ENCODE results near the gene IRS1.

The IRS1 gene

DNA sequence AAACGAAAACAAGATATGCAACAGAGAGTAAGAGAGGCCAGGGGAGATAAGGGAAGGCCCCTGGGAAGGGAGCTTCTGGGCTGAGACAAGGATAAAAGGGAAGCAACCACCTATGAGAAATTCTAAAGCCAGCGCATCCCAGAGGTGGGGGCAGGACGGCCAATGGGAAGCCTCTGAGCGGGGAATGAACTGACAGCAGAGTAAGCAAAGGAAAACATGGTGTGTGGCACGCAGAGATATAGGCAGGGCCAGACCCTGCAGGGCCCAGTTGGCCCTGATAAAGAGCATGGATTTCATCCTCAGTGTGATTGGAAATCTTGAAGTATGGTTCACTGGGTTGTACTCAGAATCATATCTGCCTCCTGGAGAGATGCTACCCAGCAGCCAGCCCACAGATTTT is 78.7 kb downstream of the IRS1 start:
- DNase-seq: no peak

DNA sequence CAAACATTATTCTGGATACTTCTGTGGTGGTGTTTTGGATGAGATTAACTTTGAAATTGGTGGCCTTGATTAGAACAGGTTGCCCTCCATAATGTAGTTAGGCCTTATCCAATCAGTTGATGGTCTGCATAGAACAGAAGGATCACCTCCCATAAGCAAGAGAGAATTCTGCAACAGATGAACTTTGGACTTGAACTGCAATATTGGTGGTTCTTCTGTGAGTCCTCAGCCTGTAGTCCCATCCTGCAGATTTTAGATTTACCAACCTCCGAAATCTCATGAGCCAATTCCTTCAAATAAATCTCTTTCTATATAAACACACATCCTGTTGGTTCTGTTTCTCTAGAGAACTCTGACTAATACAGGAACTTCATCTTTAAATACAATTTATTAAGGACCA is 81.9 kb downstream of the IRS1 start:
- DNase-seq: no peak

DNA sequence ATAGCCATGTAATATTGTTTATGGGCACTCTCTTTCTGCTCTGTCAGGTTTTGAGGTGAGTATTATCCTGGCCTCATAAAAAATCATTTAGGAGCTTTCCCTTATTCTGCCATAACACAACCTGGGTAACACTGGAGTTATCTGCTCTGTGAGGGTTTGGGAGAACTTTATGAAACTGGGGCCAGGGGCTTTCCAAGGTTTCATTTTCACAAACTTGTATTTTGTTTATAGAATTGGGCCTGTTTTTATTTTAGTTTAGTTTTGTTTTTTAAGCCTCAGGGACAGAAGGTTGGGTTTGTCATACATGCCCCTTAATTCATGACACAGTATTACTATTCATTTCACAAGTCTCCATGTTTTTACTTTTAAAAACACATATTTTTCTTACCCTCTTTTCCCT is 83.5 kb downstream of the IRS1 start:
- DNase-seq: no peak

DNA sequence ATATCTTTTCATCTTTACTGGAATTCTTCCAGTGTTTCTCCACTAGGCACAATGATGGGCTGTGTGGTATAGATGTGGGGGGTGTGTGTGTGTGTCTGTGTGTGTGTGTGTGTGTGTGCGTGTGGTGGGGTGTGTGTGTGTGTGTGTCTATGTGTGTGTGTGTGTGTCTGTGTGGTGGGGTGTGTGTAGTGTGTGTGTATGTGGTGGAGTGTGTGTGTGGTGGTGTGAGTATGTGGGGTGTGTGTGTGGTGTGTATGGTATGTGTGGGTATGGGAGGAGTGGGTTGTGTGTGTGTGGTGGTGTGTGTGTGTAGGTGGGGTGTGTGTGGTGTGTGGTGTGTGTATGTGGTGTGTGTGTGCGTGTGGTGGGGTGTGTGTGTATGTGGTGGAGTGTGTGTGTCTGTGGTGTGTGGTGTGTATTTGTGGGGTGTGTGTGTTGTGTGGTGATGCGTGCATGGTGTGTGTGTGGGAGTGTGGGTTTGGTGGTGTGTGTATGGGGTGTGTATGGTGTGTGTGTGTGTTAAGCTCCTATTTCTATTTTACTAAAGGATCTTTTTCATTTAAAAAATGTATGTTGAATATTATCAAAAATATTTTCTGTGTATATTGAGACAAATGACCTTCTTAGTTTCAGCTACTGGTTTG is 84.2 kb downstream of the IRS1 start:
- DNase-seq: no peak

DNA sequence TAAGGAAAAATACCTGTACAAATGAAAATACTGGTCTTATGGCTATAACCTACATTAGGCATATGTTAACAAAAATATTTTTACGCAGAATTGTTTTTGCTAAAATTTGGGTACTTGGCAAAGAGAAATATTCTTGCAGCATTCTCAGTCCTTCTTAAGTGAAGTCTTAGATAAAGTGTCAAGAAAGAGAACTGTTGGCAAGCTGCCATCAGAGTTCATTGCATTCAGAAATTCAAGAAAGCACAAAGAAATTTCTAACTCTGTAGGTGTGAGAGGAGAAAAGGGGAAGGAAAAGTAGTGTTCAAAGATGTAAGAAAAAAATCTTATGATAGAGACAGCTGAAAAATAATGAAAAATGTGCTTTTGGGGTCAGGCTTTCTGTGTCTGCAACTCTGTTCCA is 86.7 kb downstream of the IRS1 start:
- no peak for DNase-seq

DNA sequence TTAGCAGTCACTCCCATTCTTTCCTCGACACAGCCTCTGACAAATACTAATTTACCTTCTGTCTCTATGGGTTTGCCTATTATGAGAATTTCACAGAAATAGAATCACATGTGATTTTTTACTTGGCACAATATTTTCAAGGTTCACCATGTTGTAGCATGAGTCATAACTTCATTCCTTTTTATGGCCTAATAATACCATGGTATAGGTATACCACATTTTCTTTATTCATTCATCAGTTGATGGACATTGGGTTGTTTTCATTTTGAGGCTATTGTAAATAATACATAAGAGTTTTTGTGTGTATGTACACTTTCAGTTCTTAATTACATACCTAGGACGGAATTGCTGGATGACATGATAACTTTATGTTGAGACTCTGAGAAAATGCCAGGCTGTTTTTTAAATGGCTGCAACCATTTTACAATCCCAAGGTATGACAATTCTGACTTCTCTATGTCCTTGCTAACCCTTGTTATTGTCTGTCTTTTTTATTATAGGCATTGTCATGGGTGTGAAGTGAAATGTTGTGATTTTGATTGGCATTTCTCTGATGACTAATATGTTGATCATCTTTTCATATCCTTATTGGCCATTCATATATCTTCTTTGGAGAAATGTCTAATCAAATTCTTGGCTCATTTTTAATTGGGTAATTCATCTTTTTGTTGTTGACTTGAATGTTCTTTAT is 87.9 kb downstream of the IRS1 start:
- no peak for DNase-seq

DNA sequence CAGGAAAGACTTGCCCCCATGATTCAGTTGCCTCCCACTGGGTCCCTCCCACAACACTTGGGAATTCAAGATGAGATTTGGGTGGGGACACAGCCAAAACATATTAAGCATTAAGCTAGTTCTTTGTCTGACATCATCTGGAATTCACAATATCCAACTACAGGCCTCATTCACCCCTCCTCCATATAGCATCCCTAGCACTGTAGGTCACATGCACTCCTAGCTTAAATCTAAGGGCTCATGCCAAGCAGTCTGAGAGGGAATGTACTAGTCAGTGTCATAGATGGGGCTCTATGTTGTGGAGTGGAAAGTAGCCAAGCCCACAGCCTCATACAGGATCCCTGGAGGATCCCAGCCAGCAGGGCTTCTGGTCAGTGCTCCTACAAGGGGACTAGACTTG is 92.1 kb downstream of the IRS1 start:
- no peak for DNase-seq

DNA sequence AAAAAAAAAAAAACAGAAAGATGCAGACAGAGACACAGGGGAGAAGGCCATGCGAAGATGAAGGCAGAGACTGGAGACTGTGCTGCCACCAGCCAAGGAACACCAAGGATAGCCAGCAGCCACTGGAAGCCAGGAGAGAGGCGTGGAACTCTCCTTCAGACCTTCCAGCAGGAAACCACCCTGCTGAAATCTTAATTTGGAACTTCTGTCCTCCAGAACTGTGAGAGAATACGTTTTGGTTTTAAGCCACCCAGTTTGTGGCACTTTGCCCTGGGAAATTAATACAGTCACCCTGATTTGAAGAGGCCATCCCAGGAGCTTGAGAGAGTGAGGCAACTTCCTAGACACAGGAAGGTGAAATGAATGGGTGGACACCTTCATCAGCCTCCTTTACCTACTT is 93.7 kb downstream of the IRS1 start:
- DNase-seq: no peak

DNA sequence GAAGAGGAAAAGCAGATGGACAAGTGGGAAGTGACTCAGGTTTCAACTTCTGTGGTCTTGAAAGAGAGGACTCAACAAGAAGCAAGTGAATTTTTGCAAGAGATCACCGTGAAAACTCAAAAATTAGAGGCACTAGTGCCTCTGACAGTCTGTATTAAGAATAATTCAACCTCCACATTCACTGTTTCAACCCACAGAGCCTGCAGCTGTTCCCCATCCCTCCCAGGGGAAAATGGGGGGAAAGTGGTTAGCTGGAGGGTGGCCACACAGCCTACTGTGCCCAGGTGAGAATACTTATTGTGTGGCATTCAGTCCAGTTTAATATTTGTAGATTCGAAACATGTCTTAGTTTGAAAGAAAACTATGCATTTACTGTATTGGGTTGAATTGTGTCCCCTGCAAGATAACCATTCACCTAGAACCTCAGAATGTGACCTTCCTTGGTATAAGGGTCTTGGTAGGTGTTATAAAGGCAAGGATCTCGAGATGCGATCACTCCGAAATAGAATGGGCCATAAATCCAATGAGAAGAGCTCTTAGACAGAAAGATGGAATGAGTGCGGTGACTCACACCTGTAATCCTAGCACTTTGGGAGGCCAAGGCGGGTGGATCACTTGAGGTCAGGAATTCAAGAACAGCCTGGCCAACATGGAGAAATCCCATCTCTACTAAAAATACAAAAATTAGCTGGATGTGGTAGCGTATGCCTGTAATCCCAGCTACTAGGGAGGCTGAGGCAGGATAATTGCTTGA is 94.3 kb downstream of the IRS1 start:
- no peak for DNase-seq

DNA sequence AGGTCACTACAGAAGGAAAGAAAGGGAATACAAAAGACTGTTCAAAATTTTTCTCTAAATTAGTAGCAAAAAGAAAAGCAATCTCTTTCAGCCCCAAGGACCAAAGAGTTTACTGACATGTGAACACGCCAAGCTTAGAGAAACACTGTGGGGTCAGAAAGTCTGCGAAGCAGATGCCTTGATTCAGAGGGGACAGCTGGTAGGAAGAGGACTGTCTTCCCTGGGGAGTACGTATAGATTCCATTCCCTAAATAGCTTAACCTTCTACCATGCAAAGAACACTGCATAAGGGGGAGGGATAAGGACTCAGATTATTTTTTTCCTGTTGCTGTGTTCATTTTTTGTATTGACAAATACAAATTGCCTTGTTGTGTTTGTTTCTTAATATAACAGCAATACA is 96.1 kb downstream of the IRS1 start:
- DNase-seq: peak; percentile 43

DNA sequence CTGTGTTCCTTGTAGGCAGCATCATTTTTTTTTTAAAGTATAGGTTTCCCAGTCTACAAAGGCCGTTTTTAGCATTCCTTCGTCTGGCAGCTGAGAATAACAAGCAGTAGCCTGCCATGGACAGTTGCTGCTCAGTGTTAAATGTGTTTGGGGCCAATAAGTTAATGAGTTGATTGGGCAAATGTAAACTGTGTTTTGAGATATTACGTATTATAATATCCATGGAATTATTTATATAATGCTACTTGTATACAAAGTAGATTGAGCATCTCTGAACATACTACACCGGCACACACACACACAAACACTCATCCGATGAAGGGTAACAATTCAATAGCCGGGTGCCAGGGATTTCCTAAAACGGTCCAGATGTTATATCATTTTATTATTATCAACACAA is 97.2 kb downstream of the IRS1 start:
- DNase-seq: no peak

DNA sequence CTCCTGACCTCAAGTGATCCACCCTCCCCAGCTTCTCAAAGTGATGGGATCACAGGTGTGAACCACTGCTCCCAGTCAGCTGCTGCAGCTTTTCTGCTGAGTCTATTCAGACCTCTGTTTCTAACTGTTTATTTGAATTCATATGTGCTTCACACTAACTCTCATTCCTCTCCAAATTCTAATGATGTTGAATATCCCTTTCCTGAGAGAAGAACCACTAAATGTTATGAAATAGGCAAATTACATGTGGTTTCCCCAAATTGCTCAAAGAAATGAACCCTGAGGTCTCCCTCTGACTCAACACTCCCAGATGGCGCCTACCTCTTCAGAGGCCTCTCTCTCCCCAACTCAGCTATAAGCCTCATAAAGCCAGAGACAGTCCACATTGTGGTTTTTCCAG is 98.6 kb downstream of the IRS1 start:
- DNase-seq: no peak

DNA sequence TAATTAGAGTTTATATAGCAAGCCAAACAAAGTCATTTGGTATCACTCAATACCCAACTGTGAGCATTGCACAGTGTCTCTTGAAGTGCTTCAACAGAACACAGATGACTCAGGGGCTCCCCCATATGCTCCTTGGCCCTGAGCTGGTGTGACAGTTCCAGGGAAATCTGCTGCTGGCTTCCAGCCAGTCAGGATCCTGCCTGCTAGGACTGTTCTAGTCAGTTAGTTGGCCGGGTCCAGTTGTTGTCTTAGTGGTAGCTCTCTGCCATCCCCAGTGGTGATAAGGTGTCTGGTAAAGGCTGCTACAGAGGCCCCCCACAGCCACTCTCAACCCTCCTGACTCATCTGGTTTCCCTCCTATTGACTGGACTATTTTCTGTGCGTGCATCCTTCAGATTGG is 100.3 kb downstream of the IRS1 start:
- DNase-seq: peak; percentile 96

DNA sequence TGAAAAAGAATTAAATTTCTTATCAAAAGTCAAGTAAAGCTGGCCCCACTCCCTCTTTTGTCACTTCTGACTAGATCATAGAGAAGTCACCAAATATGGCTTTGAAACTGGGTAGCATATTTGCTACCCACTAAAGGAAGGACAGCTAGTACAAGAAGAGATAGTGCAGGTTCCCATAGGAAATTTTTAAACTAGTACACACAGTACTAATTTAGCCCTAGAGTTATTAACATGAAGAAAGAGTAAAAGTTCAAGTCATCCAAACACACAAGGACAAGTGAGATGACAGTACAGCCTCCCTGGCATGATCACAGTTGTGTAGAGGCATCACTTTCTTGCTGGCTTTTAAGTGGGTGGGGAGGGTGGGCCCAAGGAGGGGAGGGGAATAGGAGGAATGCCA is 100.9 kb downstream of the IRS1 start:
- DNase-seq: no peak

DNA sequence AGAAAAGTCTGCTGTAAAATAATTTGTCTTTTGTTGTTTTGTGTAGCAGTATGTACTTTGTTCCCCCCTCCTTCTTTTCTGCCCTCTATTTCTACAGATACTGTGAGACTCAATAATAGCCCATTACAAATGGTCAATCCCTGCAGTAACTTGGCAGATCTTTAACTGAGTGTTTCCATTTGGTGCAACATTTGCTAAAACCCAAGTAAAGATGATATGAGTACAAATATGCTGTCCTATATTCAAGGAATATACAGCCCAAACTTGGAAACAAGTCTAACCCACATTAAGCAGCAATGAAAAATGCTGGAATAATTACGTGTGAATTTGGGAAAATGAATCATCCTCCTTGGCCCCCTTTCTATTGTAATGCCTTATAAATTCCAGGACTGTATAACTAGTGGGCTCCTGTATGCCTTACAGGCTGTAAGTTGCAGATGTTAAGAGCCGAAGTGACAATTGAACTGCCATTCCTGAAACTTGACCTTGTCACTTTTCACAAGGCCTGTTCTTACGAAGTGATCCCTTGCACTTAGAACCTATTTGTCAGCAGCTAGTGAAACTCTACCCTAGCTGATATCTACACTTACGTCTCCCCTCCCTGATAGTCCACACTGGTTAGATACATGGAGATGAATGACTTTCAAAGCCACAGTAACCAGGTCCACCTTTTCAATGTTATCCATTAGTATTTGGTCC is 104.9 kb downstream of the IRS1 start:
- no peak for DNase-seq

DNA sequence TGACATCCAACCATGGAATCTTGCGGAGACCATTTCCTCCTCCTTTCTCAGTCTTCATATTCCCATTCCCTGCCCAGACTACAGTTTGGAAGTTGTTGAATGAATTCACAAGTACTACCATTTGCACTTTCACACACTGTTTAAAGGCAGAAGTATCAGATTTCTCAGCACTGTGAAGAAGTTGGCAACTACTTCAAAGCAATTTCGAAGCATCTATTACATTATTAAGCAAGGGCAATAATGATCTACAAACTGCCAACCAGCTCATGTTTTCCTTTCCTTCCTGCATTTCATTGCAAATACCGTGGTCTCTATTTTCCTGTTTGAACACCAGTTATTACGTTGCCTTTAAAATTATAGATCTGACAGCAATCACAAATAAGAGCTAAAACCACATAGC is 105.5 kb downstream of the IRS1 start:
- peak; percentile 24 for DNase-seq

DNA sequence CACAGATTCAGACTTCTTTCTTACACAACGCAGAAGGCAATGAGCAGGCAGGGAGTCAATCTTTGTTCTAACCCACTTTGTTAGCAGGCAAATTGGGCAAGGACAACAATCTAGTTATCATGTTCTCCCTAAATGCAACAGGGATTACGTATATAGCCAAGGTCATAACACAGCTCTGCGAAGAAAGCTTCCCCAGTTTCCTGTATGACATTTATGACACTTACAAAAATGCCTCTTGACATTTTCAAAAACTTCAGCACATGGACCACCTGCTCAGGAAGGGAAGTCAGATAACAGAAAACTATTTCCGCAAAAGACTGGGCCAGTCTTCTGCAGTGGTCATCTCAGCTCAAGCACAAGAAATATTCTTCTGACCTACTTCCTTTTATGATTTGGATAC is 106.1 kb downstream of the IRS1 start:
- no peak for DNase-seq

DNA sequence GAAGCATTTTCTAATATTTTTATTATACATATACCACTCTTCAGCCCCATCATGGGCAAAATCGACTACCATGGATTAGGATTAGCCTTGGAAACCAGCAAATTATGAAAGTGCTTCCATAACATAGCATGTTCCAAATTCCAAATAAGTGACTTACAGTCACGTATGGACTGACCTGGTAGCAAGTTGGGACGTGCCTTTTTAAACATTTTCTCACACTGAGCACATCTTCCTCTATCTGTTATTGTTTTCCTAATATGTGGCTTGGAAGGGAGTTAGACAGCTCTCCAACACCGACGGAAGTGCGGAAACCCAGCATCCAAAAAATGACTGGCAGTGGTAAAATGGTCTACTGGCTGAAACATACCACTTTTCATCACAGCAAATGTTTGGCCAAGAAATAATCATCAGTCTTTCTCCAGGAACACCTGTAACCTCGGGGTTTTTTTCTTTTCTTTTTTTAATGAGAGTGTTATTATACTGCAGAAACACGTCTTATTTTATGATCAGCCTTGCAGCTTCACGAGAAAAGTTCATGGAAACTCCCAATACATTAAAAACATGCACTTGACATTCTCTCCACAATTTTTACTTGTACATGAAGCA is 107.0 kb downstream of the IRS1 start:
- no peak for DNase-seq

DNA sequence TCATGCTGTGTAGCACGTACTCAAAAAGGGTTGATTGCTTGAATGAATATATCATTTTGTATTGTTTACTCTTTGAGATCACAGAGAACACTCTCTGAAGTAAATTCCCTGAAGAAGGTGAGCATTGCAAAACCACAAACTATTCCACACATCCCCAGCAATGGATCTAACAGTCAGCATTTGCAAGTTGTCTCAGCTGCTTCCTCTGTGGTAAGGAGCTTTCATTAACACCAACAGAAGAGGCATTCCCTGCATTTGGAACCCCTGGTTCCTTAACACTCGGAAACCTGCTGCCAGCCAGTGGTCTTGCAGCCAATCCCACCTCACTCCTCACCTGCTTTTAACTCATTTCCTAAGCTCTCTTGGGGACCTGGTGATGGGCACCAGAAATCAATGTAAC is 108.4 kb downstream of the IRS1 start:
- DNase-seq: no peak

DNA sequence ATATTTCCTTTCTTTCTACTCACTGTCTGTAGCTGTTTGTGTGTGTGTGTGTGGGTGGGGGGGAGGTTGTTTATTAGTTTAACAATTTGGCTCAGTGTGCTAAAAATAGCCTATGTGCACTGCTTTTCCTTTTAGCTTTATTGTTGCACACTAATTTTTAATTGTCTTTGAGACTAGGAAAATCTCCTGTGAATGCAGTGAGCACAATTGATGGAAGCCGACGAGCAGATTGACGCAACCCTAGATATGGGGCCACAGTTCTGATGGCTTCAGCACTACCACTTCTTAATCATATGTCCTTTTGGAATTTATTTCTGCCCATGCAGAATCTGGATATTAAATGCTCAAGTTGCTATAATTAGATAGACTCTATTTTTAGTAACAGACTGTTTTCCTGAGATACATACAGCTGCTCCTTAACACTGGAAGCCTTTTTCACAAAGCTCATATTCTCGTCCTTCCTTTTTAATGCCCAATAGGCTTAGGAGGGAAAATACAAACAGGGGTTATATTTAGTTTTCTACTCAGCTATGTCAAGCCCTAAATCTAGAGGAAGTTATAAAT is 109.1 kb downstream of the IRS1 start:
- DNase-seq: no peak

DNA sequence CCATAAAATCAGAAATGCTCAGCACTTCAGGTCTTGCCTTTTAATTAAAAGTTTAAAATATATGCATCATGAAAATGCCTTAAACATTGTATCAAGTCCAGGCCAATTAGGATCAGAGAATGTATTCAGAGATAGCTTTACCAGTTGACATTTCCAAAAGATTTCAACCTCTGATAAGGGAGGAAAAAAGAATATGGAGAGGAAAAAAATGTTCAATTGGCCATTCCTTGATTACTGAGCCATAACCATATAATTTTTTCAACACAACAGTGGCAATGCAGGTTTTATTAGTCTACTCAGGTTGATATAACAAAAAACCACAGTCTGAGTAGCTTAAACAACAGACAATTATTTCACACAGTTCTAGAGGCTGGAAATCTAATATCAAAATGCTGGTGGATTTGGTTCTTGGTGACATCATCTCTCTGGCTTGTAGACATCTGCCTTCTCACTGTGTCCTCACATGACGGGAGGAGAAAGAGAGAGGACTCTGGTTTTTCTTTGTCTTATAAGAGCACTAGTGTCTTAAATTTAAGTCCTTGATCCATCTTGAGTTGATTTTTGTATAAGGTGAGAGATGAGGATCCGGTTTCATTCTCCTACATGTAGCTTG is 111.9 kb downstream of the IRS1 start:
- no peak for DNase-seq

DNA sequence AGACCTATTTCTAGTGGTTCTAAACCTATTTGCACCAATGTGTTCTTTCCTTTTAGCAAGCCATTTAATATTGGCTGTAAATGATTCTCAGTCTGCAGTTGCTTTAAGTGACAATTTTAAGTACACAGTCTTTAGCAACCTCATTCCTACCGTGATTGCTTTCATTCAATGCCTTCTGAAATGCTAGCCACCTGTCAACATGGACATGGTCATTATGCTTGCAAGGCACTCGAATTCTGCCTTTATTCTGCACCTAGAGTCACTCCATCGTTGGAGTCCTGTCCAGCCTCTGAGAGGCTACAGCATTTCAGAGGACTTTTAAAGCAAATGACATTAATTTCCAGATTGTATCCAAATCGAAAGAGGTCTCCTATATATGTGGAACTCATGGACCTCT is 115.1 kb downstream of the IRS1 start:
- DNase-seq: no peak

Measured in NCI-H446 treated with DMSO at 0.1 percent for 48 hours (cell line).